M059J (cell line): ENCODE measurements around the gene VWCE. TPM values are rescaled to one million over a fixed set of nuclear protein-coding genes. Genes with fewer than 3 reads are reported as not detected.

Experiments
- DNase-seq: peaks from one replicate; pipeline ENCODE4 v3.0.0-alpha.2; 2012; ENCODE audit warnings: low read depth
- total RNA-seq: library from RNA; depleted of rRNA; stranded (reverse); fragments of >200 nt; shearing (Covaris generic); gene quantifications from 2 replicates; pipeline ENCODE4 v1.2.3, GENCODE V29; 2014; rRNA removed

Gene VWCE
- not detected in 2 replicates for total RNA-seq

- peak; percentile 56 for DNase-seq
Measured at GRCh38 chr11:61294717-61295595, at the start of gene VWCE. VWCE (minus strand) TSS chr11:61295316; CDS start chr11:61295037, 279 bp downstream.

GRCh38 chr11:61343792-61344745, 49.0 kb upstream of the VWCE start:
- DNase-seq, result no peak

- no peak for DNase-seq
Measured at GRCh38 chr11:61342207-61342803, 47.2 kb upstream of the VWCE start.

- DNase-seq, result no peak
Measured at GRCh38 chr11:61341706-61342105, 46.6 kb upstream of the VWCE start.

GRCh38 chr11:61340979-61341378, 45.9 kb upstream of the VWCE start:
- no peak for DNase-seq

GRCh38 chr11:61339490-61339878, 44.4 kb upstream of the VWCE start:
- no peak for DNase-seq

- DNase-seq, result no peak
Measured at GRCh38 chr11:61338783-61339489, 43.8 kb upstream of the VWCE start.

- no peak for DNase-seq
Measured at GRCh38 chr11:61337706-61338470, 42.8 kb upstream of the VWCE start.

GRCh38 chr11:61336171-61336935, 41.2 kb upstream of the VWCE start:
- DNase-seq, result peak; percentile 77

GRCh38 chr11:61335355-61335710, 40.2 kb upstream of the VWCE start:
- DNase-seq, result no peak

- DNase-seq, result peak; percentile 63
Measured at GRCh38 chr11:61334434-61335354, 39.6 kb upstream of the VWCE start.

GRCh38 chr11:61333550-61334433, 38.7 kb upstream of the VWCE start:
- DNase-seq, result no peak

GRCh38 chr11:61332797-61333549, 37.9 kb upstream of the VWCE start, which contains the start of the genes DDB1 and TKFC:
DDB1 (minus strand) TSS chr11:61333105; CDS start chr11:61332968, 137 bp downstream.
TKFC (plus strand) TSS chr11:61333228; CDS start chr11:61334729, 1,501 bp downstream.
- peak; percentile 92 for DNase-seq

- peak; percentile 43 for DNase-seq
Measured at GRCh38 chr11:61332281-61332796, 37.2 kb upstream of the VWCE start.

GRCh38 chr11:61331651-61332050, 36.5 kb upstream of the VWCE start:
- DNase-seq, result no peak

GRCh38 chr11:61329871-61330270, 34.8 kb upstream of the VWCE start:
- DNase-seq, result no peak

GRCh38 chr11:61328351-61328750, 33.2 kb upstream of the VWCE start:
- no peak for DNase-seq
